Heart right ventricle (tissue), 16 donors: Measurements from ENCODE around the gene PIAS2. TPM values are rescaled to one million over a fixed set of nuclear protein-coding genes. Genes with fewer than 3 reads are reported as not detected.
A peak's percentile ranks its signal among the peaks of the same experiment; 100 is the strongest.

Source experiments
- ATAC-seq, 8 donors: fragments of 200-7000 bp; cut with Tn5 transposase; one replicate each; pipeline ENCODE4 v1.9.1; 2020; ENCODE audit warnings: mild to moderate bottlenecking in 8 of 8, moderate library complexity in 8 of 8, moderate number of reproducible peaks in 1 of 8
- DNase-seq, 2 donors: peaks; one replicate each; pipeline ENCODE4 v3.0.0-alpha.2; 2020
- H3K27ac ChIP-seq, 10 donors: fragments of 200-600 bp; sonication (generic) in 2 of 10; one replicate each; pipeline versions ENCODE4 v1.5.0 to v1.8.0; 2020 to 2022; ENCODE audit warnings: mild to moderate bottlenecking in 3 of 10
- H3K27me3 ChIP-seq, 7 donors: fragments of 200-600 bp; one replicate each; pipeline ENCODE4 v1.8.0; 2021 to 2022; ENCODE audit warnings: mild to moderate bottlenecking in 2 of 7
- H3K36me3 ChIP-seq, 9 donors: fragments of 200-600 bp; sonication (generic) in 1 of 9; one replicate each; pipeline versions ENCODE4 v1.5.0 to v1.8.0; 2020 to 2022; ENCODE audit warnings: mild to moderate bottlenecking in 2 of 9
- H3K4me1 ChIP-seq, 9 donors: fragments of 200-600 bp; sonication (generic) in 1 of 9; one replicate each; pipeline versions ENCODE4 v1.5.0 to v1.8.0; 2020 to 2022; ENCODE audit warnings: mild to moderate bottlenecking in 4 of 9
- H3K4me3 ChIP-seq, 10 donors: fragments of 200-600 bp; sonication (generic) in 2 of 10; one replicate each; pipeline versions ENCODE4 v1.5.0 to v1.8.0; 2020 to 2022; ENCODE audit warnings: mild to moderate bottlenecking in 7 of 10, moderate library complexity in 2 of 10
- H3K9me3 ChIP-seq, 11 donors: fragments of 200-600 bp in 10 of 11; sonication (generic) in 2 of 11; one replicate each; pipeline versions ENCODE4 v1.5.0 to v1.8.0; 2013 to 2022; ENCODE audit warnings: mild to moderate bottlenecking in 2 of 11, control low read depth in 1 of 11, moderate library complexity in 1 of 11
- CTCF ChIP-seq, 9 donors: fragments of 200-600 bp; sonication (generic) in 2 of 9; IDR thresholded peaks; one replicate each; pipeline versions ENCODE4 v1.5.0 to v1.8.0; 2021 to 2022; ENCODE audit warnings: antibody characterized with exemption in 9 of 9, mild to moderate bottlenecking in 5 of 9, moderate library complexity in 1 of 9
- WGBS, 2 donors: extraction: QIAGEN DNeasy Blood & Tissue Kit; methylation state at CpG; one replicate each; pipeline ENCODE4 v1.1.7; 2013; ENCODE audit warnings: inconsistent platforms in 1 of 2; 5-methylcytosine and 5-hydroxymethylcytosine counted together
- intact Hi-C, 10 donors: fragments of 100-400 bp; cut with DNase I; formaldehyde crosslinking; loops; one replicate each; pipeline versions ENCODE4 v1.11.1 to v1.14.2; 2022
- polyA plus RNA-seq, 2 donors: library from polyadenylated mRNA; stranded (reverse); fragments of 200-250 nt; gene quantifications; one replicate each; pipeline ENCODE4 v1.2.3, GENCODE V29; 2013
- total RNA-seq, 10 donors: library from RNA; stranded (reverse); fragmentation: NEBNext Ultra II Directional in 3 of 10; extraction: Animal tissue kit (Norgen Biotek cat#: 25700) in 3 of 10; gene quantifications; one replicate each; pipeline versions ENCODE4 v1.2.1 to v1.2.4, GENCODE V29; 2021 to 2023
- donor health status: Arrhythmogenic right ventricular cardiomyopathy.
- donor health status: ischemic (EF 13 %, LVEDD 7.1; RV severe dilation, severe dysfunction).
- donor health status: healthy with polysubstance abuse.
- donor health status: DM: no; HTN: yes; CAD: no.
- donor health status: DM: no; HTN: no; CAD: no.
- donor health status: ischemic (EF 25% LVEDD 6.9; RV normal size, moderate dysfunction).
- donor health status: ischemic (EF 25% LVEDD 5.7; RV mildly dilated, moderate dysfunction).
- donor health status: healthy.
- donor health status: DM: yes; HTN: yes; CAD: no.
- donor health status: Ischemic cardiomyopathy.
- donor health status: ischemic (EF 35%, LVEDD 5.7; RV mildly dilated, moderate dysfunction).
- donor health status: nonischemic (EF 11% LVEDD 7.7; RV severe dilation, severe dysfunction).
- donor health status: DM: yes; HTN: yes; CAD: no.
- donor health status: PGD.
- donor health status: ischemic (EF 29% LVEDD 5.4; RV normal size, mild dysfunction).
- donor health status: nonischemic (EF 23%, LVEDD 6.1; RV moderate dilation, normal function).

The PIAS2 gene
- total and polyA plus RNA-seq, 12 donors, result 3.4 to 39.2 (median 32.8) TPM

GRCh38 chr18:46859855-46860254 is 57.5 kb downstream of the PIAS2 start:
- intact Hi-C loops, result loop anchor here in 1 of 10 donors (5.0 kb wide), 1 partner anchor 1432 kb away; no protein-coding TSS in a partner anchor
- 81 to 83% methylated on average over 2 of the region's 2 CpGs for WGBS, 2 donors
- H3K27ac ChIP-seq, result no peak overlapping the region
- H3K27me3 ChIP-seq, result no peaks in the 10 kb centered on the region
- peaks cover 0 to 29% (median 2%) of the 10 kb centered on the region in 9 donors for H3K36me3 ChIP-seq
- no peaks in the 10 kb centered on the region for H3K9me3 ChIP-seq
- DNase-seq (no peak), ATAC-seq (peak in 1 of 8 donors; percentile 12)
- H3K4me1 ChIP-seq, result peaks cover 0 to 11% (median 0%) of the 10 kb centered on the region in 9 donors
- TF ChIP-seq CTCF (IDR thresholded peaks at IDR 0.05), result no peak
- no peak overlapping the region for H3K4me3 ChIP-seq

- Histone ChIP-seq H3K4me1 (peaks cover 0 to 11% (median 0%) of the 10 kb centered on the region in 9 donors), H3K27me3 (no peaks in the 10 kb centered on the region), H3K27ac (no peak overlapping the region), H3K9me3 (no peaks in the 10 kb centered on the region), H3K36me3 (peaks cover 0 to 36% (median 9%) of the 10 kb centered on the region in 9 donors), H3K4me3 (no peak overlapping the region)
- ATAC-seq (no peak), DNase-seq (no peak)
- TF ChIP-seq CTCF (IDR thresholded peaks at IDR 0.05), result no peak
- intact Hi-C loops, result loop anchor here in 1 of 10 donors (5.0 kb wide), 1 partner anchor 1434 kb away; no protein-coding TSS in a partner anchor
- WGBS, 2 donors, result 97% methylated on average over 4 of the region's 4 CpGs
Measured at GRCh38 chr18:46858290-46858689, 59.0 kb downstream of the PIAS2 start.

GRCh38 chr18:46856973-46857372 is 60.3 kb downstream of the PIAS2 start:
- no peak overlapping the region for H3K4me3 ChIP-seq
- ATAC-seq (no peak), DNase-seq (no peak)
- H3K27ac ChIP-seq, result no peak overlapping the region
- intact Hi-C loops, result loop anchor here in 1 of 10 donors (5.0 kb wide), 1 partner anchor 1435 kb away; no protein-coding TSS in a partner anchor
- peaks cover 0 to 11% (median 0%) of the 10 kb centered on the region in 9 donors for H3K4me1 ChIP-seq
- no peaks in the 10 kb centered on the region for H3K9me3 ChIP-seq
- no peaks in the 10 kb centered on the region for H3K27me3 ChIP-seq
- H3K36me3 ChIP-seq, result peaks cover 0 to 45% (median 9%) of the 10 kb centered on the region in 9 donors
- peak in 2 of 9 donors; percentile 17 to 24 for TF ChIP-seq CTCF (IDR thresholded peaks at IDR 0.05)

GRCh38 chr18:46849007-46849406 is 68.3 kb downstream of the PIAS2 start:
- intact Hi-C loops, result no loop called here

More at GRCh38 chr18:46849007-46849406, 68.3 kb downstream of the PIAS2 start:
- ATAC-seq (no peak), DNase-seq (no peak)
- Histone ChIP-seq H3K4me3 (no peak overlapping the region), H3K27me3 (no peaks in the 10 kb centered on the region), H3K27ac (no peak overlapping the region), H3K4me1 (peaks cover 0 to 3% (median 0%) of the 10 kb centered on the region in 9 donors), H3K9me3 (no peaks in the 10 kb centered on the region), H3K36me3 (peaks cover 0 to 35% (median 3%) of the 10 kb centered on the region in 9 donors)
- no peak for TF ChIP-seq CTCF (IDR thresholded peaks at IDR 0.05)
